Neural progenitor cell (in vitro differentiated cells): Measurements from ENCODE around the gene HOXA11. TPM values are rescaled to one million over a fixed set of nuclear protein-coding genes. Genes with fewer than 3 reads are reported as not detected.

Experiments used
- DNase-seq: peaks from one replicate; pipeline ENCODE4 v3.0.0-alpha.2; 2016; ENCODE audit warnings: low spot score
- H2AFZ ChIP-seq: fragments of 200-600 bp; sonication (generic); replicated peaks from 2 replicates; pipeline ENCODE4 v1.6.1; 2016; ENCODE audit warnings: antibody characterized with exemption
- H3F3A ChIP-seq: fragments of 200-600 bp; sonication (generic); 2 replicates; pipeline ENCODE4 v1.6.1; 2016; ENCODE audit warnings: antibody characterized with exemption, low read depth
- H3K27ac ChIP-seq: fragments of 200-600 bp; sonication (generic); 2 replicates; pipeline ENCODE4 v1.5.1; 2016; ENCODE audit warnings: mild to moderate bottlenecking
- H3K27me3 ChIP-seq: fragments of 200-600 bp; sonication (generic); 2 replicates; pipeline ENCODE4 v1.6.1; 2016; ENCODE audit warnings: mild to moderate bottlenecking, moderate library complexity
- H3K36me3 ChIP-seq: fragments of 200-600 bp; sonication (generic); 2 replicates; pipeline ENCODE4 v1.5.1; 2016
- H3K4me1 ChIP-seq: fragments of 200-600 bp; sonication (generic); 2 replicates; pipeline ENCODE4 v1.6.1; 2016; ENCODE audit warnings: mixed run types
- H3K4me2 ChIP-seq: fragments of 200-600 bp; sonication (generic); 2 replicates; pipeline ENCODE4 v1.6.1; 2016
- H3K4me3 ChIP-seq: fragments of 200-600 bp; sonication (generic); 2 replicates; pipeline ENCODE4 v1.5.1; 2016
- H3K79me2 ChIP-seq: fragments of 200-600 bp; sonication (generic); 2 replicates; pipeline ENCODE4 v1.6.1; 2016; ENCODE audit warnings: low read depth
- H3K9ac ChIP-seq: fragments of 200-600 bp; sonication (generic); 2 replicates; pipeline ENCODE4 v1.6.1; 2016
- H3K9me3 ChIP-seq: fragments of 200-600 bp; sonication (generic); 2 replicates; pipeline ENCODE4 v1.5.1; 2016; ENCODE audit warnings: low read depth
- H4K20me1 ChIP-seq: fragments of 200-600 bp; sonication (generic); 2 replicates; pipeline ENCODE4 v1.6.1; 2016; ENCODE audit warnings: low read depth
- H3K27ac Mint-ChIP-seq: 3 replicates; pipeline ENCODE4 v1.8.0; 2021; ENCODE audit warnings: mixed read lengths
- H3K27me3 Mint-ChIP-seq: 2 replicates; pipeline ENCODE4 v1.8.0; 2022; ENCODE audit warnings: low read depth, mild to moderate bottlenecking, inconsistent platforms, moderate library complexity, mixed read lengths; ENCODE audit not compliant: insufficient read depth
- H3K36me3 Mint-ChIP-seq: 3 replicates; pipeline ENCODE4 v1.8.0; 2021; ENCODE audit warnings: mixed read lengths
- H3K4me1 Mint-ChIP-seq: 3 replicates; pipeline ENCODE4 v1.8.0; 2021; ENCODE audit warnings: mixed read lengths
- H3K4me3 Mint-ChIP-seq: 3 replicates; pipeline ENCODE4 v1.8.0; 2021; ENCODE audit warnings: mild to moderate bottlenecking, moderate library complexity, mixed read lengths
- H3K9me3 Mint-ChIP-seq: 3 replicates; pipeline ENCODE4 v1.8.0; 2020; ENCODE audit warnings: mixed read lengths
- EZH2 ChIP-seq: fragments of 200-600 bp; sonication (generic); IDR thresholded peaks from 2 replicates; pipeline ENCODE4 v1.6.1; 2017; ENCODE audit warnings: antibody characterized with exemption, mild to moderate bottlenecking, moderate library complexity
- EZH2phosphoT487 ChIP-seq: fragments of 200-600 bp; sonication (generic); IDR thresholded peaks from 2 replicates; pipeline ENCODE4 v1.6.1; 2017; ENCODE audit warnings: antibody characterized with exemption
- total RNA-seq: library from RNA; depleted of rRNA; stranded (reverse); fragments of >200 nt; gene quantifications from 2 replicates; pipeline ENCODE4 v1.2.3, GENCODE V29; 2015; ENCODE audit warnings: low replicate concordance
- TF ChIP-seq, protein P1 (sequence below): fragments of 200-600 bp; sonication (generic); IDR thresholded peaks from 2 replicates; pipeline ENCODE4 v1.5.1; 2017; ENCODE audit warnings: antibody characterized with exemption, mild to moderate bottlenecking

Gene HOXA11
- total RNA-seq, 1 donor from 2014 or later: not detected

DNA sequence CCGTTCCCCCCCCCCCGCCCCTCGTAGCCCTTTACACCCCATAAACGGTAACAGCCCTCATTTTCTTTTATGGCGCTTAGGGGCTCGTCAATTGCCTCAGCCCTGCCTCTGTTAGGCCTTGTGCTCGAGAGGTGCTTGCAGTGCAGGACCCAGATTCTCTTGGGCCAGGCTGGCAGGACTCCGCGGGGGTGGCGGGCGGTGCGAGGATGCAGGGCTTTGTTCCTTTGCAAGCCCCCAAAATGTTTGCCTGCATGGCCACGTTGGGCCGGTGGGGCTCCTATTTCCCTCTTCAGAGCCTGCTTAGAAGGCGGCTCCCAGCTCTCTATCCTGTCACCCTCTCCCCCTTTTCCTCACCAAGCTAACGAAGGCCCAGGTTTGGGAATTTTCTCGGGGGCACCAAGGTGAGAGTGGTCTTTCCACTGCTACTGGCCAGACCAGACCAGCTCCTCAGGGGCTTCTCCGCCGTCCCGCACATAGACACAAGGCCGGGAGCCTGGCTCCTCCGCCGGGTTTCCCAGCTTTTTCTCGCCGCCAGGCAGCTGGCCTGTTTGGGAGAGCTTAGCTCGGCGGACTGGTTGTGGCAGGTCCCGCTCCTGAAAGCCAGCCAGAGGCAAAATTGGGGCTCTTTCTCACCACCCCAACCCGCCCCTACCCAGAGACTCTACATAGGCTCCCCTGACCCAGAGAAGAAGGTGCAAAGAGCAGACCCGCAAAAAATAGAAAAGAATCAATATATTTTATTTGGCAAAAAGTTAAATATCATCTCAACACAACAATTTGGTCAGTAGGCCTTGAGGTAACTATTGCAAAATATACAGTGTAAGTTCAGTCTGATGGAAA lies 23.1 kb downstream of the HOXA11 start:
- Histone ChIP-seq H3K27me3 (peaks cover 100% of the 10 kb centered on the region), H3K79me2 (no peaks in the 10 kb centered on the region), H3K9me3 (no peaks in the 10 kb centered on the region), H3K36me3 (no peaks in the 10 kb centered on the region), H3F3A (no peaks in the 10 kb centered on the region), H3K4me1 (no peaks in the 10 kb centered on the region), H3K27ac (no peak overlapping the region), H4K20me1 (peaks cover 55% of the 10 kb centered on the region), H3K4me2 (no peak overlapping the region), H2AFZ (no peak overlapping the region), H3K4me3 (no peak overlapping the region), H3K9ac (no peak overlapping the region)
- H3K27me3 Mint-ChIP-seq: peaks cover 90% of the 10 kb centered on the region
- no peak overlapping the region for H3K27ac Mint-ChIP-seq
- peaks cover 2% of the 10 kb centered on the region for H3K36me3 Mint-ChIP-seq
- peak; percentile 50 for DNase-seq
- H3K4me1 Mint-ChIP-seq: no peaks in the 10 kb centered on the region
- TF ChIP-seq EZH2 (no peak), EZH2phosphoT487 (no peak)
- TF ChIP-seq, protein P1, sequence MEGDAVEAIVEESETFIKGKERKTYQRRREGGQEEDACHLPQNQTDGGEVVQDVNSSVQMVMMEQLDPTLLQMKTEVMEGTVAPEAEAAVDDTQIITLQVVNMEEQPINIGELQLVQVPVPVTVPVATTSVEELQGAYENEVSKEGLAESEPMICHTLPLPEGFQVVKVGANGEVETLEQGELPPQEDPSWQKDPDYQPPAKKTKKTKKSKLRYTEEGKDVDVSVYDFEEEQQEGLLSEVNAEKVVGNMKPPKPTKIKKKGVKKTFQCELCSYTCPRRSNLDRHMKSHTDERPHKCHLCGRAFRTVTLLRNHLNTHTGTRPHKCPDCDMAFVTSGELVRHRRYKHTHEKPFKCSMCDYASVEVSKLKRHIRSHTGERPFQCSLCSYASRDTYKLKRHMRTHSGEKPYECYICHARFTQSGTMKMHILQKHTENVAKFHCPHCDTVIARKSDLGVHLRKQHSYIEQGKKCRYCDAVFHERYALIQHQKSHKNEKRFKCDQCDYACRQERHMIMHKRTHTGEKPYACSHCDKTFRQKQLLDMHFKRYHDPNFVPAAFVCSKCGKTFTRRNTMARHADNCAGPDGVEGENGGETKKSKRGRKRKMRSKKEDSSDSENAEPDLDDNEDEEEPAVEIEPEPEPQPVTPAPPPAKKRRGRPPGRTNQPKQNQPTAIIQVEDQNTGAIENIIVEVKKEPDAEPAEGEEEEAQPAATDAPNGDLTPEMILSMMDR: no peak
- peaks cover 12% of the 10 kb centered on the region for H3K9me3 Mint-ChIP-seq
- H3K4me3 Mint-ChIP-seq: no peak overlapping the region

GRCh38 chr7:27161214-27161720 lies 23.8 kb downstream of the HOXA11 start:
- H3K4me3 ChIP-seq: peak overlapping the region; percentile 47

GRCh38 chr7:27160546-27161213 lies 24.4 kb downstream of the HOXA11 start:
- Mint-ChIP-seq H3K27me3 (peaks cover 88% of the 10 kb centered on the region), H3K27ac (no peak overlapping the region), H3K9me3 (peaks cover 15% of the 10 kb centered on the region), H3K36me3 (peaks cover 2% of the 10 kb centered on the region), H3K4me1 (peaks cover 2% of the 10 kb centered on the region), H3K4me3 (peak overlapping the region; percentile 75)
- Histone ChIP-seq H2AFZ (peak overlapping the region; percentile 99), H3K4me2 (peak overlapping the region; percentile 77), H3K36me3 (no peaks in the 10 kb centered on the region), H4K20me1 (peaks cover 55% of the 10 kb centered on the region), H3K79me2 (no peaks in the 10 kb centered on the region), H3K4me3 (peak overlapping the region; percentile 47), H3F3A (no peaks in the 10 kb centered on the region), H3K4me1 (no peaks in the 10 kb centered on the region), H3K27ac (no peak overlapping the region), H3K9me3 (no peaks in the 10 kb centered on the region), H3K9ac (no peak overlapping the region), H3K27me3 (peaks cover 100% of the 10 kb centered on the region)
- TF ChIP-seq EZH2 (peak; percentile 98), EZH2phosphoT487 (peak; percentile 73)
- TF ChIP-seq, protein P1: peak; percentile 95
- peak; percentile 94 for DNase-seq

More at GRCh38 chr7:27161214-27161720, 23.8 kb downstream of the HOXA11 start:
- H3K4me2 ChIP-seq: peak overlapping the region; percentile 8
- no peak overlapping the region for H2AFZ ChIP-seq
- Mint-ChIP-seq H3K4me3 (peak overlapping the region; percentile 75), H3K4me1 (peaks cover 2% of the 10 kb centered on the region), H3K36me3 (peaks cover 2% of the 10 kb centered on the region), H3K27me3 (peaks cover 88% of the 10 kb centered on the region), H3K9me3 (peaks cover 15% of the 10 kb centered on the region), H3K27ac (no peak overlapping the region)
- H3K9me3 ChIP-seq: no peaks in the 10 kb centered on the region
- TF ChIP-seq EZH2phosphoT487 (peak; percentile 78), EZH2 (peak; percentile 91)
- TF ChIP-seq, protein P1: no peak
- H3K27me3 ChIP-seq: peaks cover 100% of the 10 kb centered on the region
- H3F3A ChIP-seq: no peaks in the 10 kb centered on the region
- no peaks in the 10 kb centered on the region for H3K4me1 ChIP-seq
- no peak overlapping the region for H3K9ac ChIP-seq
- no peaks in the 10 kb centered on the region for H3K36me3 ChIP-seq
- DNase-seq: no peak
- no peak overlapping the region for H3K27ac ChIP-seq
- H4K20me1 ChIP-seq: peaks cover 55% of the 10 kb centered on the region
- H3K79me2 ChIP-seq: no peaks in the 10 kb centered on the region
